ENCODE measurements around the gene EEFSEC. TPM values are rescaled to one million over a fixed set of nuclear protein-coding genes. Genes with fewer than 3 reads are reported as not detected.

EEFSEC gene
- total and polyA plus RNA-seq, 2 of the 4 experiments (the other 2 are of a cell fraction): 4.5 to 9.3 TPM

GRCh38 chr3:128445357-128445756 lies 292.1 kb downstream of the EEFSEC start:
- Histone ChIP-seq H4K5ac (ENCODE audit: low read depth, low read length) (no peak overlapping the region), H3K9ac (ENCODE audit: low read depth, low read length) (no peak overlapping the region), H3K36me3 (ENCODE audit: control insufficient read depth, insufficient read depth, low read length) (no peaks in the 10 kb centered on the region), H4K91ac (ENCODE audit: insufficient read depth, low read depth, low read length) (no peak overlapping the region), H3K56ac (ENCODE audit: extremely low read depth, insufficient read depth, low read length) (no peak overlapping the region), H2AK9ac (replicated peaks; ENCODE audit: low read depth, low read length, poor library complexity) (no peak overlapping the region), H4K20me1 (ENCODE audit: insufficient read depth, low read length) (no peaks in the 10 kb centered on the region), H3K4me2 (ENCODE audit: low read depth, low read length) (no peak overlapping the region), H2BK120ac (ENCODE audit: low read depth, low read length) (no peak overlapping the region), H3K79me1 (ENCODE audit: low read depth in 1 of 2, low read length in 2 of 2) (no peaks in the 10 kb centered on the region), H2BK5ac (ENCODE audit: low read depth, low read length, poor library complexity, severe bottlenecking) (peak overlapping the region; percentile 51), H3K18ac (ENCODE audit: low read depth, low read length) (no peak overlapping the region), H2AFZ (replicated peaks; ENCODE audit: low read length, poor library complexity) (no peak overlapping the region), H3K9me3 (ENCODE audit: control insufficient read depth, insufficient read depth, low read length) (no peaks in the 10 kb centered on the region), H2AK5ac (ENCODE audit: low read depth, low read length) (no peak overlapping the region), H2BK15ac (ENCODE audit: low read depth, low read length) (no peak overlapping the region), H3K14ac (replicated peaks; ENCODE audit: low read depth, low read length) (no peak overlapping the region), H3K4me3 (ENCODE audit: insufficient read depth, low read depth, low read length) (no peak overlapping the region), H4K8ac (ENCODE audit: low read depth in 2 of 2, low read length in 2 of 2) (no peak overlapping the region), H3K23ac (ENCODE audit: low read depth, low read length) (no peak overlapping the region), H3K4me1 (ENCODE audit: control insufficient read depth, insufficient read depth, low read length) (no peaks in the 10 kb centered on the region), H3K4ac (ENCODE audit: low read depth, low read length) (no peak overlapping the region), H3K27ac (ENCODE audit: insufficient read depth, low read length) (no peak overlapping the region), H2BK20ac (ENCODE audit: low read depth, low read length) (no peak overlapping the region), H3K9me1 (ENCODE audit: insufficient read depth, low read length) (0 out of 2 replicates have a peak, but pooled peaks cover 4% of the 10 kb centered on the region), H3K27me3 (ENCODE audit: control insufficient read depth, insufficient read depth, low read length) (peaks cover 44% of the 10 kb centered on the region)
- WGBS, 2 experiments (ENCODE audit: extremely low coverage in 2 of 2, insufficient read length in 1 of 2): 44% methylated on average over 1 of the region's 1 CpG; no CpG with 5 or more reads in 1 of the 2 experiments
- DNase-seq (no peak), ATAC-seq (ENCODE audit: low read depth) (no peak)
- no TSS peak for BruUV-seq (replicated peaks)
- intact Hi-C loops (cut with micrococcal nuclease): no loop called here
- TF ChIP-seq BHLHE40 (IDR thresholded peaks at IDR 0.05; ENCODE audit: low read depth, low read length): no peak
- no peak for TF ChIP-seq SMC3 (IDR thresholded peaks at IDR 0.05; ENCODE audit: low read depth, low read length)
- no peak for TF ChIP-seq MXI1 (IDR thresholded peaks at IDR 0.05; ENCODE audit: borderline replicate concordance, low read depth, low read length)
- no peak for TF ChIP-seq RAD21 (IDR thresholded peaks at IDR 0.05; ENCODE audit: low read length)
- TF ChIP-seq MAFK (IDR thresholded peaks at IDR 0.05; ENCODE audit: low read depth, low read length): no peak
- no peak for TF ChIP-seq USF2 (IDR thresholded peaks at IDR 0.05; ENCODE audit: low read depth, low read length)
- TF ChIP-seq NFE2L2 (IDR thresholded peaks at IDR 0.05; ENCODE audit: low read depth, low read length): no peak
- no peak for TF ChIP-seq CTCF (conservative IDR thresholded peaks at IDR 0.05; ENCODE audit: low read depth, low read length)
- TF ChIP-seq CEBPB (IDR thresholded peaks at IDR 0.05; ENCODE audit: low read depth, low read length): no peak
- TF ChIP-seq MAZ (IDR thresholded peaks at IDR 0.05; ENCODE audit: borderline replicate concordance, low read depth, low read length): no peak
- TF ChIP-seq ELK1 (IDR thresholded peaks at IDR 0.05; ENCODE audit: borderline replicate concordance, low read depth, low read length): no peak
- no peak for TF ChIP-seq FOS (IDR thresholded peaks at IDR 0.05; ENCODE audit: low read depth, low read length)
- ChIA-PET POLR2A (ENCODE audit: unreplicated experiment) (no interaction called here), CTCF (no interaction called here)
- in situ Hi-C loops (cut with MboI; ENCODE audit: low sequenced_read_pairs): no loop called here
- dilution Hi-C loops (cut with HindIII; ENCODE audit: low sequenced_read_pairs, unreplicated experiment): no loop called here
